GM12865 (cell line): ENCODE measurements around the gene PFDN5.
A peak's percentile ranks its signal among the peaks of the same experiment; 100 is the strongest.

Source experiments
- DNase-seq: peaks from one replicate; pipeline ENCODE4 v3.0.0; 2010; ENCODE audit warnings: low read depth
- H3K4me3 ChIP-seq: 2 replicates; pipeline ENCODE4 v1.5.1; 2011; ENCODE audit warnings: mild to moderate bottlenecking, low read depth, low read length, control low read depth
- TF ChIP-seq, protein P1 (sequence below): IDR thresholded peaks from 2 replicates; pipeline ENCODE4 v1.5.1; 2011; ENCODE audit warnings: low read length, control low read depth, low read depth, inconsistent platforms; ENCODE audit not compliant: insufficient read depth; ENCODE audit errors: missing control alignments

The PFDN5 gene

DNA sequence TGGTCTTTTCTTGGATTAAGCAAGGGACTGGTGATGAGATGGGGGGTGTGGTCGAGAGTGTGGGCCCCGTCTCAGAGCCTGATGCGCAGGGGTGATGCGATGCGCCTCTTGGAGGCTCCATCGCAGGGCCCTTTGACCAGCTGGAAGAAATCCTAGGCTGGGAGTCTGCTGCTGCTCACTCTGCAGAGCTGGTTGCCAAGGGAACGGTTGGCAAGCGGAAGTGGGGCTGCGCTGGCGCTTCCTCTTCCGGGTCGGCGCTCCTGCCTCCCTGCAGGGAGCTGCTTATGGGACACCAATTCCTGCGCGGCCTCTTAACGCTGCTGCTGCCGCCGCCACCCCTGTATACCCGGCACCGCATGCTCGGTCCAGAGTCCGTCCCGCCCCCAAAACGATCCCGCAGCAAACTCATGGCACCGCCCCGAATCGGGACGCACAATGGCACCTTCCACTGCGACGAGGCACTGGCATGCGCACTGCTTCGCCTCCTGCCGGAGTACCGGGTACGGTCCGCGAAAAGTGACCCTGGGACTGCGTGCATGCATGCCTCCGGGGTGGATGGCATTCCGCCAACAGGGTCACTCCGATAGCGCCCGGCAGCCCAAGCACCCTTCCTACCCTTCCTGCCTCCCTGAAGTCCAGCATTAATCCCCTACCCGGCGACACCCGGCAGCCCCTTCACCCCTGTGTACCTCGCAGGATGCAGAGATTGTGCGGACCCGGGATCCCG, 4.3 kb downstream of the PFDN5 start, which contains the start of gene MYG1:
Gene MYG1, plus strand, starts transcription at position 242 of the 727 bp plus-strand sequence. Its CDS starts 43 bp downstream, at position 285.
- DNase-seq: peak; percentile 92
- H3K4me3 ChIP-seq: peak within 1 kb of the TSS; percentile 83
- TF ChIP-seq, protein P1, sequence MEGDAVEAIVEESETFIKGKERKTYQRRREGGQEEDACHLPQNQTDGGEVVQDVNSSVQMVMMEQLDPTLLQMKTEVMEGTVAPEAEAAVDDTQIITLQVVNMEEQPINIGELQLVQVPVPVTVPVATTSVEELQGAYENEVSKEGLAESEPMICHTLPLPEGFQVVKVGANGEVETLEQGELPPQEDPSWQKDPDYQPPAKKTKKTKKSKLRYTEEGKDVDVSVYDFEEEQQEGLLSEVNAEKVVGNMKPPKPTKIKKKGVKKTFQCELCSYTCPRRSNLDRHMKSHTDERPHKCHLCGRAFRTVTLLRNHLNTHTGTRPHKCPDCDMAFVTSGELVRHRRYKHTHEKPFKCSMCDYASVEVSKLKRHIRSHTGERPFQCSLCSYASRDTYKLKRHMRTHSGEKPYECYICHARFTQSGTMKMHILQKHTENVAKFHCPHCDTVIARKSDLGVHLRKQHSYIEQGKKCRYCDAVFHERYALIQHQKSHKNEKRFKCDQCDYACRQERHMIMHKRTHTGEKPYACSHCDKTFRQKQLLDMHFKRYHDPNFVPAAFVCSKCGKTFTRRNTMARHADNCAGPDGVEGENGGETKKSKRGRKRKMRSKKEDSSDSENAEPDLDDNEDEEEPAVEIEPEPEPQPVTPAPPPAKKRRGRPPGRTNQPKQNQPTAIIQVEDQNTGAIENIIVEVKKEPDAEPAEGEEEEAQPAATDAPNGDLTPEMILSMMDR: no peak

DNA sequence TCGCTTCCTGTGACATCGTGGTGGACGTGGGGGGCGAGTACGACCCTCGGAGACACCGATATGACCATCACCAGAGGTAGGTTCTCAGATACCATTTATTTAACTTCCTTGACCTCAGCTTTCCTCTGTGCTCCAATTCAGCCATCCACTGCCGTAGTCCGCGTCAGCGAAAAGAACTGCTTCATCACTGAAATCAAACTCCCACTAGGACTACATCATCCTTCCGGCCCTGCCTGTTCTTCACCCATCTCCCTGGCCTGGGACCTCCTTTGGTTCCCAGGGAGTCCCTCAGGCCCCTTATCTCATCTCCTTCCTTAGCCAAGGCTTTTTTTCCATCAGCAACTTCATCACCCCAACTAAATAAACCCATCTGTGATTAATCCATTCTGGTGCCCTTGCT, 4.8 kb downstream of the PFDN5 start:
- peak overlapping the region; percentile 83 for H3K4me3 ChIP-seq
- DNase-seq: no peak
- TF ChIP-seq, protein P1: no peak

DNA sequence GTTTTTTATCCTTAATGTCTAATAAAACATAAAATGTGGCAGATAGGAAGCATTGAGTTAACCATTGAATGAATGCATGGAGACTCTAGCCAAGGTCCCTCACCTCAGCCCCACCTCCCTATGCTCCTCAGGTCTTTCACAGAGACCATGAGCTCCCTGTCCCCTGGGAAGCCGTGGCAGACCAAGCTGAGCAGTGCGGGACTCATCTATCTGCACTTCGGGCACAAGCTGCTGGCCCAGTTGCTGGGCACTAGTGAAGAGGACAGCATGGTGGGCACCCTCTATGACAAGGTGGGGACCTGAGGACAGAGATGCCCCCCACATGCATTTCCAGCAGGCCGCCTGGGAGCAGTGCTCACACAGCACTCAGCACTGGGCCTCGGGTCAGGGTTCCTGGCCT, 7.6 kb downstream of the PFDN5 start:
- TF ChIP-seq, protein P1: no peak
- DNase-seq: no peak
- H3K4me3 ChIP-seq: no peak overlapping the region

DNA sequence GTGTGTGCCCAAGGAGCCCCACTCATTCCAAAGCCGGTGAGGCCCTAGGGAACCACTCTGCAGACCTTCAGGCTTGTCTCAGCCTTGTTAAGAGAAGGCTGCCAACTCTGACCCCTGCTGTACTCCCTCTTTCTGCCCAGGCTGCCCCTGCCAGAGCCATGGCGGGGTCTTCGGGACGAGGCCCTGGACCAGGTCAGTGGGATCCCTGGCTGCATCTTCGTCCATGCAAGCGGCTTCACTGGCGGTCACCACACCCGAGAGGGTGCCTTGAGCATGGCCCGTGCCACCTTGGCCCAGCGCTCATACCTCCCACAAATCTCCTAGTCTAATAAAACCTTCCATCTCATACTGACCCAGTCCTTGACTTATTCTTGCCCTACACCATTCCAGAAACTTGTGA, 11.5 kb downstream of the PFDN5 start:
- TF ChIP-seq, protein P1: no peak
- no peak overlapping the region for H3K4me3 ChIP-seq
- DNase-seq: no peak

DNA sequence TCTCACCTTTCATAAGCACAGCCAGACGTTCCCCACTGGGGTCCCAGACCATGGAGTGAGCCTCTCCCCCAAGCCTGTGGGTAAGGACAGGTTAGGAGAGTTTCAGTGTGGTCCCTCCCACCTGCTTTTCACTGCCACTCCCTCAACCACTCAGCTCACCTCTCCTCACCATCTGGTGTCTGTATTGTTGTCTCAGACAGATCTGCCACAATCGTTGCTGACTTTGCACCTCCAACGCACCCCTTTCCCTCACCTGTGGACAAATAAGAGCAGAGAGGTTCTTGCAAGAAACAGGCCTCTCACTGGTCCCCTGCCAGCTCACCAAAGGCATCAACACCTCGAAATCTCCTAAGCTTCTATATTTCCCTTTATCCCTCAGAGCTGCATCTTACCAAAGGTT, 12.9 kb downstream of the PFDN5 start:
- TF ChIP-seq, protein P1: no peak
- DNase-seq: no peak

DNA sequence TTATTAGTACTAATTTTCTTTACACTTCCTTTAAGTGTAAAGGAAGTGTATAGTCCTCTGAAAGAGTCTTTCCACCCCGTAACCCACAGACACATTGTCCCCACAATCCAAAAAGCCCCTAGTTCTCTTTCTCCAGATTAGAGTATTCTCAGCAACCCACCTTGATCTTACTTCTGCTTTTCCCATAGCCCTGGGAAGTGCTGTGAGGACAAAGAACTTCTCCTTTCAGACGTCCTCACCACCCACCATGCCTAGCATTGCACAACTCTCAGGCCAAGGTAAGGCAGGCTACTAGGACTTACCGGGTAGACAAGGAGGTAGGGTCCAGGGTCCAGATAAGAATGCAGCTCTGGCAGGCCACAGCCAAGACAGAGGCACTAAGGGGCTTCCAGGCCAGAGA, 18.7 kb downstream of the PFDN5 start:
- DNase-seq: no peak
- TF ChIP-seq, protein P1: no peak

More for the DNA sequence above, 12.9 kb downstream of the PFDN5 start:
- H3K4me3 ChIP-seq: no peak overlapping the region

DNA sequence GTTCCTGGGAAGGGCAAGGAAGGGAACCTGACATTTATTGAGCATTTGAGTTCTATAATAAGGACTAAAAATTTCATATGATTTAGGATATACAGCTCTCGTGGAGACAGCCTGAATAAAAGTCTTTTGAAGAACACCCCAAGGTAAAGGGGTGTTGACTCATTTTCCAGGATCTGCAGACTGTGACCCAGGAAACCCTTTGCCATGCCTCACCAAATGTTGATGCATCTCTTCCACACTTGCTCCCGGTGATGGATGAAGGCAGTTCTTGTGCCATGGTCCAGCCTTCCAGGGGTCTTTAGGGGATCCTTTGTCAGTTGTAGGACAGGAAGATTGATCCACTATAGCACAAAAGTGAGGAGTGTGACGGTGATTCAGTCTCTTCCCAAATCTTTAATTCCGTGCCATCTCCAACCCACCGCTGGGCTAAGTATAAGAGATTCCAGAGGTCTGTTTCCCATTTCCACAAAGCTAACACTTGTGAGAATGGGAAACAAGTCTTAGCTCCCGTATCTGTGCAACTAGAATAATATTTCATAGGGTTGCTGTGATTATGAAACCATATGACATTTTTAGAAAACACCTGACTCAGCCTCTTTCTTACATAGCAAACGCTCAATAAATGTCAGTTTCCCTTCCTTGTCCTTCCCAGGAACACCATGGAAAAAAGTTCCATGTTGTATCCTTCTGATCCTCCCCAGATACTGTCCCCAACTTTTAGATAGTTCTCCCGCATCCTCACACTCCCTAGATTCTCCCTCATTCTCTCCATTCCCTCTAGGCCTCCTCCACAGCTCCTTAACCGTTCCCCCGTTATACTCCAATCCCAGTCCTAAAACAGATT, 25.2 kb downstream of the PFDN5 start:
- peak overlapping the region; percentile 73 for H3K4me3 ChIP-seq
- no peak for DNase-seq
- TF ChIP-seq, protein P1: no peak

More for the DNA sequence above, 18.7 kb downstream of the PFDN5 start:
- H3K4me3 ChIP-seq: no peak overlapping the region
